Hippocampal formation (tissue), 2 donors: Measurements from ENCODE around the gene PICK1.

ENCODE experiments used
- DNase-seq, 2 donors: peaks; one replicate each; lab custom pipeline; 2025; lab: John Stamatoyannopoulos, UW

The PICK1 gene

DNA sequence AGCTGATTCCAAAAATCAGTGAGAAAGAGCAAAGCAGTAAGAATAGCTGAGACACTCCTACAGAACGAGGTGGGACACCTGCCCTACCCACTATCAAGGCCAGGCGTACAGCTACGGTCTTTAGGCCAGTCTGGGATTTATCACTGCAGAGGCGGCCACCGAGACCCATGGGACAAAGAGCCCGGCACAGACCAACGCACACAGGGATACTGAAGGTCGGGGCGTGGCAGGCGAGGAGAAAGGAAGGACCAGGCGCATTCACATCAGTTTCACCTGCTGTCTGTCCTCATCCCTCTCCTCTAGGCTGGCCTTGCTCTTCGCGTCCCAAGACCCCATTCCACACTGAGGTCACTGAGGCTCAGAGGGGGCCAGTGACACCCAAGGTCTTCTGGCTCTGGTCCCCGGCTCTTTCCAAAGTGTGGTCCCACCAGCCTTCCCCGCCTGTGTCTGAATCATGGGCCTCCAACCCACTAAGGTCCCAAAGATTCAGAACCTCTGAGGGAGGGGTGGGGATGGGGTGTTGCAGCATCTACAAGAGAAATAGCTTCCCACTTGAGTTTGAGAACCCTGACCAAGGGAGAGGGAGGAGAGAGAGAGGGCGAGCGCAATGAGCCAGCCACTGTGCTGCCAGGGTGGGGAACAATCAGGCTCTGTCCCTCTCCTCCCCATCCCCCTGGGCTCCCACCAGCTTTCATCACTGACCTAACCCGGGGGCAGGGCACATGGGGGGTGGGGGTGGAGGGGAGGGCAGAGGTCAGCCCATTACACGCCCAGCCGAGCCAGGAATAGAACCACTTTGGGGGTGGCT, 7.2 kb upstream of the PICK1 start:
- peak; percentile 81 for DNase-seq

GRCh38 chr22:38050720-38051119, 6.5 kb upstream of the PICK1 start:
- DNase-seq, result no peak

DNA sequence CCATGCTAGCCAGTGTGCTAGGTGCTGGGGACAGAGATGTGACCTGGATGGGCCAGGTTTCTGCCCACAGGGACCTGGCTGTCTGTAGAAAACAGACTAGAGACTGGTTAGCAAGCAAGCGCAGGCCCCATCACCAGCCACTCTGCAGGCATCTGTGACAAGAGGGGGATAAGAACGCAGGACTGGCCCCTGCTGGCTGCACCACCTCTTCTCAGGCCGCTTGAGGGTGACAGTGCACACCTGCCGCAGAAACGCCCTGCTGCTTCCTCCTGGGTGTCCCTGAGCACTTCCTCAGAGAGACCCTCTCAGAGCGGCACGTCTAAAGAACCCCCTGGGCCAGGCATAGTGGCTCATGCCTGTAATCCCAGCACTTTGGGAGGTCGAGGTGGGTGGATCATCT, 5.9 kb upstream of the PICK1 start:
- DNase-seq, result no peak

GRCh38 chr22:38051900-38052862, 5.0 kb upstream of the PICK1 start:
- peak; percentile 79 to 84 for DNase-seq

- peak; percentile 54 to 66 for DNase-seq
Observed at GRCh38 chr22:38062791-38063190, 5.6 kb downstream of the PICK1 start.

- DNase-seq, result no peak
Observed at GRCh38 chr22:38065539-38065938, 8.3 kb downstream of the PICK1 start.

DNA sequence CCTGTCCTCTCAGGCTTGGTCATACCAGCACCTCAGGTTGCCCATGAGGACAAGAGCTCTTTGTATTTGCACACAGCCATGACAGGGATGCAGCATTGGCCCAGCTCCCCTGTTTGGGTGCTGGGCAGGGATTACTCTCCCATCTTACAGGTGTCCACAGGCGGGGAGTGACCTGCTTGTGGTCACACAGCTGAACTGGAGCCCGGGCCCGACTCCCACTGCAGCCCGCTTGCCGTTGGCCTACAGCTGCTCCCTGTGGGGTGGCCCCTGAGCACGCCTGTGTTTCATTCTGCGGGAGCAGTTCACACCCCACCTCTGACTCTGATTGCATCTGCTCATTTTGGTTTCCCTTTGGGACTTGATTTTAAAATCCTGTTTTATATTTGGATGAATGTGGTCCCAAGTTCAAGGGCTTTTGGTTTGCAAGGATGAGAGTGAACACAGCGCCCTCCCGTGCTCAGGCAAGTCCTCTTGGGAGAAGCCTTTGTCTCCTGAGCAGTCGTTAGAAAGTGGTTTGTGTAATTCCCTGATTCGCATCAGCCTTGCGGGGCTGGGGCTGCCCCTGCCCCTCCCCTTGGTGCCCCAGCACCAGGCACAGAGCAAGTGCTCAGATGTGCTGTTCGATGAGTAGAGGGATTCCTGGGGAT, 9.3 kb downstream of the PICK1 start:
- no peak for DNase-seq

DNA sequence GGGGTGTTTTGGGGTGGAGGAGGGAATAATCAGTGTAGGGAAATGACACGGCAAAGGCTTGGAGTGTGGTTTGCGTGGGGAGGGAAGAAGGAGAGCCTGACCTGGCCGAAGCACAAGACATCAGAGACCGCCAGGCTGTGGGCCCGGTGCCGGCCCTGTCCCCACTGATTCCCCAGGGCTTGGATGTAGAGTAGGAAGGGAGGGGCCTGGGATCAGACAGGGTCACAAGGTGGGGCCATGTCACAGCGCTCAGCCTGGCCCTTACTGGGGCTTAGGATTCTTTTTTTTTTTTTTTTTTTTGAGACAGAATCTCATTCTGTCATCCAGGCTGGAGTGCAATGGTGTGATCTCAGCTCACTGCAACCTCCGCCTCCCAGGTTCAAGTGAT, 9.8 kb downstream of the PICK1 start:
- DNase-seq, result no peak

- DNase-seq, result no peak
Observed at GRCh38 chr22:38067761-38068360, 10.7 kb downstream of the PICK1 start.

DNA sequence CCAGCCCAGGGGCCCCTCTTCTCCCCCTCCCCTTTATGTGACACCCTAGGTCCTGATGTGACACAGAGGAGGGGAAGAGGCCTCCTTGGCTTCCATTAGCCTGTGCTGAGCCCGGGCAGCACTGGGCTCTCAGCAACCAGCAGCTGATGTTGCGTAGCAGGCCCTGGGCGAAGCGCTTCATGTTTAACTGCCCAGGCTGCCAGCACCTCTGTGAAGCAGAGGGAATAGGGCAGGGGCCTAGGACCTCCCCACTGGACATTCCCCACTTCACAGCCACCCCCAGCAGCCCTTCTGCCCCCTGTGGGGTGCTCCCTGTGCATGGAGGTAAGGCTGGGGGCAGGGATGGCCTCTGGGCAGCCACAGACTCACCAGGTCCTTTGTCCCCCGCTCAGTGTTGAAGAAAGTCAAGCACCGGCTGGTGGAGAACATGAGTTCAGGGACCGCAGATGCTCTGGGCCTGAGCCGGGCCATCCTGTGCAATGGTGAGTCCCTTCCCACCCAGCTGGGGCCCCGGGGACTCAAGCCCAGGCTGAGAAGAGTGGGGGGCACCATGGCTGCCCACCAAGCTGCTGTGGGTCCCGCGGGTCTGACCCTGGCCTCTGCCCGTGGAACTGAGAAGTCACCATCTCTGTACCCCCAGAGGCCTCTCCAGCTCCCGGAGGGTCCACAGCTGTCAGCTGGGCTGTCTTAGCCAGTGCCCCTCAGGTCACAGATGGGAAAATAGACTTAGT, 11.6 kb downstream of the PICK1 start:
- DNase-seq, result no peak

DNA sequence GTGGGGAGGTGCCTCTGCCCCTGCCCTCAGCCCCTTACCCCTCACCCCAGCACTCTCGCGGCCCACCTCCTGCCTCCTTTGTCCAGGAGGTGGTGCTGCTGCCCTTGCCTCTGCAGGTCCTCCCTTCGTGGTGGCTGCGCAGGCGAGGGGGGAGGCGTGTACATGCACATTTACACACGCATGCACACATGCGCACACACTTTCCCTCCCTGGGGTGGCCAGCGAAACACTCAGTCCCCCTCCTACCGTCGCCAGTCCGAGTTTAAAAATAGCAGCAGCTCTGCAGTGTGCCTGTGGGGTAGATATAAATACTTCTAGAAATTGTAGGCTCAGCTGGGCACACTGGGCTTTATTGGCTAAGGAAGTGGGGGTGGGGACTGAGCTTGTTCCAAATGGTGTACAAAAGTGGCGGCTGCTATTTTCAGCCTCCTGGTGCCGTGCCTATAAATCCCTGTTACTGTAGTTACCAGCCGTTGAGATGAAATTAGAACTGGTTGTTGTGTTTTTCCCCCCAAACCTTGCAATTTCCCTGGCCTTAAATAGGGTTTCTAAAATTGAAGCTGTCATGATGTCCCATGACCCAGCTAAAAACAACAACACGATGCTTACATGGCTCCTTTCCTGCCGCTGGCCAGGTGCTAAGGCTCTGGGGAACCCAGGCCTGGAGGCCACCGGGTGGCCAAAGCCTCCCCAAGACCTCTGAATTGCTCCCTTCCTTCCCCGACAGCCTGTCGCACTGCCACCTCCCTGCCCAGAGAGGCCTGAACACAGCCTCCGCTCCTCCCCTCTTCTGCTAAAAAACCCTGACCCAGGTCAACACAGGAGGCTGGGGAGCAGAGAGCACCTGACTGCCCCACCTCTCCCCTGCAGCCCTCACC, 12.4 kb downstream of the PICK1 start:
- peak; percentile 80 to 85 for DNase-seq

DNA sequence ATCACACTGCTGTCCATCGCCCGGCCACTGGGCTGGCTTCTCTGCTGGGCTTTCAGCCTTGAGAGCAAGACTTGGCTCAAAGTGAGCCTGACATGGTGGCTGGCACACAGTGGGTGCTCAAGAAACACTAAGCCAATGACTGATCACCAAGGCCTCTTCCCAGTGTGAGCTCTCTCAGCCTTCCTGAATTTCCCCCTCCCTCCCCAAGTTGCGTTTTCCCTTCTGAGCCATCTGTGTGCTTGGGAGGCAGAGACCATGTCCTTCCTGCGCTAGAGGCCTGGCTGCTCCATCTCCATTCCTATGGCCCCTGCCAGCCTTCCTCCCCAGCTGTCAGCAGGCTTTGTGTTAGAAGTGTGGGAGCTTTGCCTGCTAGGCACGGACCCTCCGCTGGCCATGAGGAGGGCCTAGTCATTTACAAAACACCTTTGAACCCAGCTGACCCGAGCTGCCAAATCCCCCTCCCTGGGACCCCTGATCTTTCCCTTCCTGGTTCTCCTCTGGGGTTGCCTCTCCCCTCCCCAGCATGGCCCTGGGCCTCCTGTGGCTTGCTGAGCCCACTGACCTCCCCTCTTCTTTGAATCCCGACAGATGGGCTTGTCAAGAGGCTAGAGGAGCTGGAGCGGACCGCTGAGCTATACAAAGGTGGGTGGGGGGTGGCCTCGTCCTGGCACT, 13.2 kb downstream of the PICK1 start:
- DNase-seq, result no peak

DNA sequence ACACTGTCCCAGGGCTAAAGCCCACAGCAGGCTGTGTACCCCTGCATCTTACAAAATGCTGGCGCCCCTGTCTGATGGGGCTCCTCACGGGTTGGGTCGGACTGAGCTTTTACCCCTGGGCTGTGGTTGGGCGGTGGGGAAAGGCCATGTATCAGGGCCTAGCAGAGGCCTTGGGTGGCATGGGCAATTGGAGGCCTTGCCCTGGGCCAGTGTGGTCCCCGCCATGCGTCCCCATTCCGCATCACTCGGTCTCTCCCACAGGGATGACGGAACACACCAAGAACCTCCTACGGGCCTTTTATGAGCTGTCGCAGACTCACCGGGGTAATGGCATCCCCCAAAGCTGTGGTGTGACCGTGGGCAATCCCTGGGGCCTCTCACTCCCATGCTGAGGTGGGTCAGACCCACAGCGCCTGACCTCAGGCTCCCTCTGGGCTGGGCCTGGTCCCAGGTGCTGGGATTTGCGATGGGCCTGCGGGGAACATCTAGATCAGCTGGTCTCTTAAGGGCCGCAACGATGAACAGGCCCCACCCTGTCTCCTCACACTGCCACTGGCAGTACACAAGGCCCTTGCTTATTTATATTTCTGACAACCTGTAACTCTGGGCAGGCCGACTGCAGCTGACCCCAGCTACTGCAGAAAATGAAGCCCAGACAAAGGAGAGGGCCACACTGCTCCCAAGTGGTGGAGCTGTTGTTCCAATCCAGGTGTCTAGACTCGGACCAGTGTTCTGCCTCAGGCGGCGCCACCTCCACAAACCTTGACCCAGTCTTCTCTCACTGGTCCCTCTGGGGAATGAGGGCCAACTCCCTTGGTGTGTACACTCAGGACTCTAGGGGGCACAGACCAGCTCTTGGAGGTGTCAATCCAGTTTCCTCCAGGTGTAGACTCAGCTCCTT, 14.5 kb downstream of the PICK1 start:
- no peak for DNase-seq

DNA sequence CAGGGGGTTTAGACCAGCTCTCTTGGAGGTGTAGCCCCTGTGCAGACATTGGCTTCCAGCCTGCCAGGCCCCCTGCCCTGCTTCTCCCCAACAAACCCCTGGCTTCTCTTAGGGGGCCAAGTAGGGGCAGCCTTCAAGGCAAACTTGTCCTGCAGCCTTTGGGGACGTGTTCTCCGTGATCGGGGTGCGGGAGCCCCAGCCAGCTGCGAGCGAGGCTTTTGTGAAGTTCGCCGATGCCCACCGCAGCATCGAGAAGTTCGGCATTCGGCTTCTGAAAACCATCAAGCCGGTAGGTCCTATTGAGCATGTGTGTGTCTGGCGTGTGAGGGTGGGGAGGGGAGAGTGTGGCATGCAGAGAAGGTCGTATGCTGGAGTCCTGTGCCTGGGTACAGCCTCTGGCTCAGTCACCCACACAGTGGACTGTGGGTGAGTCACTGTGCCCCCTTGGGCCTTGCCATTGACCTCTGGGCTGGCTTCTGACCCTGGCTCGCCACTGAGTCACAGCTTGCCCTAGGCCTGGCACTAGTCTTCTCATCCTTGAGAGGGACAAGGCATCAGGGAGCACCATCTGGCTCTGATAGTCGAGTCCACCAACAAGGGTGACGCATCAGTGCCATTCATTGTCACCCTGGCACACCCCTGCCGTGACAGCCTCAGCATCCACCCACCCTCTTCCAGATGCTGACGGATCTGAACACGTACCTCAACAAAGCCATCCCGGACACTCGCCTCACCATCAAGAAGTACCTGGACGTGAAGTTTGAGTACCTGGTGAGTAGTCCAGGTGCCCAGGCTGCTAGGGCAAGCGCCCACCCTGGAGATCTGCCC, 15.3 kb downstream of the PICK1 start:
- DNase-seq, result no peak

DNA sequence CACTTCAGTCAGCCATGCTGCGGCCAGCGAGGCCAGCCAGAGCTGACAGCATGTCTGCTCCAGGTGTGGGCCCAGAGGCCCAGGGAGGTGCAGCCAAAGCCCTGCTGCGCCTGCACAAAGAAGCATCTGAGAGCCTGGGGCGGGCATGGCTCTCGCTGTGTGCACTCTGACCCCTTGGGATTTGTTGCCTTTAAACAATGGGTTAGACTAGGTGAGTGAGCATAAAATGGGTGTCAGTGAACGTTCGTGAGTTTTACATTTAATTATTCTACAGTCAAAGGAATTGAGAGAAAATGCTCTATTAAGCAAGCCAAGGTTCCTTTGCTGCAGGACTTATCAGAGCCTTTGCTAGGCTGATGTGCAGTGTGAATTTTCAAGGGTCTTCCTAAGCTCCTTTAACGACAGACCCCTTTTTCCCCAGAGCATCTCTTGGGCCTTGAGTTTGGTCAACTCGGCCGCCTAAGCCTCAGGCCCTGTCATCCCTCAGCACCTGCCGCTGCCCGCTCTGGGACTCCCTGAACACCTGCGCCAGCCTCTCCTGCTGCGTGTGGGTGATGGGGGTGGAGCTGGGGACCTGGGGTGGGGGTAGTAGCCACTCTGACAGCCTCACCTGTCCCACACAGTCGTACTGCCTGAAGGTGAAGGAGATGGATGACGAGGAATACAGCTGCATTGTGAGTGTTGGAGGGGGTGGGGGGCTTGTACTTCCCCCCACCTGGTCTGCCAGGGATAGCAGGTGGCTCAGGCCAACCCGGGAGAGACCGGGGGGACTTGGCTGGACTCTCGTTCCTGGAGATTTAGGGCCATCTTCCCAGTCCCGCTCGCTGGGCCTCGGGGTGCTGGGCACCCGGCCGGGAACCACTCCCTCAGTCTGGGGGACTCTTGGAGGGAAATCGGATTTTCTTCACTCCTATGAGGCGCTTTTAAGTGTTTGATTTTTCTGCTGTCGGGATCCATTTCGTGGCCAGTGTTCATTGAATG, 16.2 kb downstream of the PICK1 start:
- DNase-seq, result no peak
